AG09309 (cell line): ENCODE measurements around the gene PRDX1.

Experiments used
- DNase-seq: peaks from one replicate; pipeline ENCODE4 v3.0.0-alpha.2; 2010; ENCODE audit warnings: low read depth
- H3K4me3 ChIP-seq: 2 replicates; pipeline ENCODE4 v1.5.1; 2011; ENCODE audit warnings: mild to moderate bottlenecking, low read depth, low read length, moderate library complexity; ENCODE audit not compliant: control insufficient read depth
- CTCF ChIP-seq: IDR thresholded peaks from 2 replicates; pipeline ENCODE4 v1.5.1; 2011; ENCODE audit warnings: mild to moderate bottlenecking, low read depth, low read length, inconsistent platforms; ENCODE audit not compliant: insufficient read depth, control insufficient read depth; ENCODE audit errors: missing control alignments

PRDX1 gene

DNA sequence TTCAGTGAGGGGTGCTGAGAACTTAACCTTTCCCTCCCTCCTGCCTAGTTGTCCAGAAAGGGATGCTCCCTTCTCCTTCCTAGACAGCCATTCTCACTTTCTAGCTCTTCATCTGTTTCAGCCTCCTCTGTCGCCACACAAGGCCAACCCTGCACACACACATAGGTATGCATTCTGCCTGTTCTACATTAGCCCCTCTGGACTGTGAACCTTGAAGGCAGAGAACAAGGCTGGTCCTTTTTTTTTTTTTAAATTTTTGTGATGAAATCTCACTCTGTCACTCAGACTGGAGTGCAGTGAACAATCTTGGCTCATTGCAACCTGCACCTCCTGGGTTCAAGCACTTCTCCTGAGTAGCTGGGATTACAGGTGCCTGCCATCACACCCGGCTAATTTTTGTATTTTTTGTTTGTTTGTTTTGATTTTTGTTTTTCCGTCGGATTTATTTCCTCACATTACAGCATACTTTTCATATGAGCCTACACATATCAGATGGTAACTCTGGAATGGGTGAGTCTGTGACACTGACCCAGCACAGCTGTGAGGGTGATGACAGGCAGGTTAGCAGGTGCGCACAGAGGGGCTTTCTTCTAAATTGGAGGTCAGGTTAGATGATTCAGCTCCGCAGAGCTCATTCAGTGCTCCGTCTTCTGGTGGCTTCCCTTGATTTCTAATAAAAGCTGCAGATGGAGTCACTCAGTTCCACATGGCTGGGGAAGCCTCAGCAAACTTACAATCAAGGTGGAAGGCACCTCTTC is 24.0 kb upstream of the PRDX1 start:
- no peak for TF ChIP-seq CTCF
- H3K4me3 ChIP-seq, result no peak overlapping the region
- no peak for DNase-seq

GRCh38 chr1:45545019-45545493 is 23.4 kb upstream of the PRDX1 start:
- H3K4me3 ChIP-seq, result no peak overlapping the region
- DNase-seq, result no peak
- TF ChIP-seq CTCF, result no peak

GRCh38 chr1:45544530-45544929 is 22.8 kb upstream of the PRDX1 start:
- no peak for DNase-seq
- H3K4me3 ChIP-seq, result no peak overlapping the region
- TF ChIP-seq CTCF, result no peak

GRCh38 chr1:45543581-45544417 is 22.1 kb upstream of the PRDX1 start:
- no peak for TF ChIP-seq CTCF
- no peak for DNase-seq
- H3K4me3 ChIP-seq, result no peak overlapping the region

GRCh38 chr1:45542591-45542990 is 20.9 kb upstream of the PRDX1 start:
- H3K4me3 ChIP-seq, result no peak overlapping the region
- no peak for TF ChIP-seq CTCF
- no peak for DNase-seq

- DNase-seq, result no peak
- no peak for TF ChIP-seq CTCF
- no peak overlapping the region for H3K4me3 ChIP-seq
These were observed 19.5 kb upstream of the PRDX1 start for GRCh38 chr1:45541193-45541592.
